Measurements from ENCODE around the gene GUCY2C. TPM values are rescaled to one million over a fixed set of nuclear protein-coding genes. Genes with fewer than 3 reads are reported as not detected.

The GUCY2C gene
- total and polyA plus RNA-seq, 2 donors (not counting 1 experiment from before 2014, with no cell fraction given), result 0.28 to 0.37 TPM

DNA sequence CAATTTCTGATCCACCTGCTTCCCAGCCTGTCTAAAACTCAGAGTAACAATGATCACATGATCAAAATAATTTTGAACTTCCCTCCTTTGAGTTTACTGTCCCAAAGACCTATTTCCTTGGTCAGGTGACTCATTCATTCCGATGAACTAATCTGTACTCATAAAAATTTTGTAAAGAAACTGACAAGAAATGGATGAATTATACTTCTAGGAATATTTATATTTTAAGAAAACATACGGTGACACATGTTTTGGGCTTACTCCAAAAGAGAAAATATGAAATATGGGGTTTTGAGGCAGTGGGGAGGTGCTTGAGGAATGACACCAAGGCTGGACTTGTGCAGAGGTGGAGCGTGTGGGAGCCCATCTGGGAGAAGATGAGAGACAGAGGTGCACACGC, 42.0 kb downstream of the GUCY2C start:
- Histone ChIP-seq H3K4me3 (ENCODE audit: control extremely low read depth in 1 of 5, extremely low read depth in 1 of 5, insufficient read depth in 1 of 5, low read depth in 2 of 5, low read length in 4 of 5) (no peak overlapping the region), H3K36me3 (replicated peaks in 1 of 2; ENCODE audit: control extremely low read depth in 1 of 2, control insufficient read depth in 1 of 2, extremely low read depth in 1 of 2, insufficient read depth in 2 of 2, low read length in 1 of 2) (no peaks in the 10 kb centered on the region), H3K4me1 (ENCODE audit: control insufficient read depth in 2 of 2, insufficient read depth in 2 of 2, low read length in 2 of 2) (no peaks in the 10 kb centered on the region), H4K20me1 (ENCODE audit: control insufficient read depth, insufficient read depth, low read length, poor library complexity, severe bottlenecking) (no peaks in the 10 kb centered on the region), H3K9ac (ENCODE audit: low read length) (no peak overlapping the region), H2AFZ (ENCODE audit: insufficient read depth, low read depth, low read length, poor library complexity, severe bottlenecking) (no peak overlapping the region), H3K4me2 (replicated peaks; ENCODE audit: low read depth, low read length, poor library complexity, severe bottlenecking) (no peak overlapping the region), H3K27ac (ENCODE audit: low read length in 2 of 2) (no peak overlapping the region), H3K79me2 (ENCODE audit: control insufficient read depth, insufficient read depth, low read length) (no peaks in the 10 kb centered on the region), H3K27me3 (replicated peaks in 1 of 4; ENCODE audit: control extremely low read depth in 1 of 4, control insufficient read depth in 3 of 4, insufficient read depth in 4 of 4, low read length in 3 of 4) (no peaks in the 10 kb centered on the region), H3K9me3 (ENCODE audit: control extremely low read depth in 1 of 3, control insufficient read depth in 2 of 3, insufficient read depth in 1 of 3, low read length in 2 of 3) (peaks cover 0 to 3% (median 0%) of the 10 kb centered on the region in 3 donors)
- TF ChIP-seq CTCF (IDR thresholded peaks at IDR 0.05), result no peak
- no peak for TF ChIP-seq EZH2 (IDR thresholded peaks at IDR 0.05; ENCODE audit: borderline replicate concordance, insufficient read depth, low read depth, low read length, poor library complexity, severe bottlenecking)
- Mint-ChIP-seq H3K4me3 (no peak overlapping the region), H3K4me1 (no peaks in the 10 kb centered on the region), H3K9me3 (ENCODE audit: insufficient read depth) (no peaks in the 10 kb centered on the region), H3K27me3 (peaks cover 3% of the 10 kb centered on the region), H3K27ac (no peak overlapping the region)
- DNase-seq (no peak), ATAC-seq (ENCODE audit: low read depth) (no peak)
- 100% methylated on average over 1 of the region's 4 CpGs for WGBS (ENCODE audit: insufficient coverage)
- intact Hi-C loops (cut with micrococcal nuclease), result no loop called here
- ChIA-PET POLR2A (no interaction called here), CTCF (interaction anchor here (0.7 to 2.1 kb wide), 3 partner anchors 10 to 62 kb away, joined by 3 to 5 read pairs (median 3); no protein-coding TSS in a partner anchor)

DNA sequence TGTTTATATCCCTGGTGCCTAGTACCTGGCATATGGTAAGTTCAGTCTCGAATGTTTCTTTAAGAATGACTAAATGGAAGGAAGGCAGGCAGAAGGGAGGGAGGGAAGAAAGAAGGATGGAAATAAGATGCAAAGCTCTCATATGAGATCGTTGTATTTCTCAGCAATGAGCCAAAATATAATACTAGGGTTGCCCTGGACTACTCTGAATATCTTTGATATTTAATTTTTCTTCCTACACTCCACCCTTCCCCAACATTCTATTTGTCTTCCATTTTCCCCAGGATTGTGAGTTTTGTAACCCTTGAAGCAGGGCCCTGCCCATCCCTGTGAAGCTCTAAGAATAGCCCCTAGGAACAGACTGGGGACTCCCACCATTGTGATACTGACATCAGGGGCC, 43.9 kb downstream of the GUCY2C start:
- Histone ChIP-seq H4K20me1 (ENCODE audit: control insufficient read depth, insufficient read depth, low read length, poor library complexity, severe bottlenecking) (no peaks in the 10 kb centered on the region), H3K4me3 (ENCODE audit: control extremely low read depth in 1 of 5, extremely low read depth in 1 of 5, insufficient read depth in 1 of 5, low read depth in 2 of 5, low read length in 4 of 5) (no peak overlapping the region), H3K79me2 (ENCODE audit: control insufficient read depth, insufficient read depth, low read length) (no peaks in the 10 kb centered on the region), H3K9ac (ENCODE audit: low read length) (no peak overlapping the region), H3K4me2 (replicated peaks; ENCODE audit: low read depth, low read length, poor library complexity, severe bottlenecking) (no peak overlapping the region), H2AFZ (ENCODE audit: insufficient read depth, low read depth, low read length, poor library complexity, severe bottlenecking) (no peak overlapping the region), H3K4me1 (ENCODE audit: control insufficient read depth in 2 of 2, insufficient read depth in 2 of 2, low read length in 2 of 2) (no peaks in the 10 kb centered on the region), H3K27me3 (replicated peaks in 1 of 4; ENCODE audit: control extremely low read depth in 1 of 4, control insufficient read depth in 3 of 4, insufficient read depth in 4 of 4, low read length in 3 of 4) (no peaks in the 10 kb centered on the region), H3K36me3 (replicated peaks in 1 of 2; ENCODE audit: control extremely low read depth in 1 of 2, control insufficient read depth in 1 of 2, extremely low read depth in 1 of 2, insufficient read depth in 2 of 2, low read length in 1 of 2) (no peaks in the 10 kb centered on the region), H3K27ac (ENCODE audit: low read length in 2 of 2) (no peak overlapping the region), H3K9me3 (ENCODE audit: control extremely low read depth in 1 of 3, control insufficient read depth in 2 of 3, insufficient read depth in 1 of 3, low read length in 2 of 3) (peaks cover 0 to 3% (median 0%) of the 10 kb centered on the region in 3 donors)
- no peak for DNase-seq
- Mint-ChIP-seq H3K27me3 (peaks cover 3% of the 10 kb centered on the region), H3K4me1 (no peaks in the 10 kb centered on the region), H3K9me3 (ENCODE audit: insufficient read depth) (no peaks in the 10 kb centered on the region), H3K4me3 (no peak overlapping the region), H3K27ac (no peak overlapping the region)
- WGBS (ENCODE audit: insufficient coverage), result 100% methylated on average over 1 of the region's 2 CpGs
- TF ChIP-seq EZH2 (IDR thresholded peaks at IDR 0.05; ENCODE audit: borderline replicate concordance, insufficient read depth, low read depth, low read length, poor library complexity, severe bottlenecking), result no peak
- no peak for TF ChIP-seq CTCF (IDR thresholded peaks at IDR 0.05)
- ATAC-seq (ENCODE audit: low read depth), result no peak
- intact Hi-C loops (cut with micrococcal nuclease), result no loop called here
- CTCF ChIA-PET, result interaction anchor here (1.0 to 2.1 kb wide), 2 partner anchors 12 to 80 kb away, joined by 3 to 5 read pairs; no protein-coding TSS in a partner anchor
- POLR2A ChIA-PET, result no interaction called here
